MCF 10A (cell line): ENCODE results near the gene RHOV. TPM values are rescaled to one million over a fixed set of nuclear protein-coding genes. Genes with fewer than 3 reads are reported as not detected.
A peak's percentile ranks its signal among the peaks of the same experiment; 100 is the strongest.

ENCODE experiments used
- BruUV-seq: library from RNA; stranded (reverse); fragments of 400-500 nt; replicated peaks from 2 replicates; lab custom pipeline; 2021; lab: Mats Ljungman, UMichigan
- CTCF ChIA-PET: fragments of 300-600 bp; sonication (Branson Sonifier 250); formaldehyde crosslinking; extraction: SDS; loops from one replicate; lab custom pipeline; 2021; ENCODE audit warnings: antibody characterized with exemption, inconsistent platforms; lab: Yijun Ruan, JAX
- POLR2A ChIA-PET: fragments of 300-600, 350-650 bp; sonication (Branson Sonifier 250); formaldehyde crosslinking; extraction: SDS; loops from one replicate; lab custom pipeline; 2020; ENCODE audit warnings: antibody characterized with exemption, inconsistent platforms; lab: Yijun Ruan, JAX
- DNase-seq: peaks from one replicate; pipeline ENCODE4 v3.0.0-alpha.2; 2018; ENCODE audit not compliant: unreplicated experiment
- H3K27ac Mint-ChIP-seq: one replicate; pipeline ENCODE4 v1.8.0; 2022; ENCODE audit warnings: mild to moderate bottlenecking, low read depth, mixed read lengths; ENCODE audit not compliant: unreplicated experiment
- H3K27me3 Mint-ChIP-seq: one replicate; pipeline ENCODE4 v1.8.0; 2022; ENCODE audit warnings: mixed read lengths; ENCODE audit not compliant: insufficient read depth, unreplicated experiment
- H3K36me3 Mint-ChIP-seq: one replicate; pipeline ENCODE4 v1.8.0; 2022; ENCODE audit warnings: mild to moderate bottlenecking, moderate library complexity, mixed read lengths; ENCODE audit not compliant: insufficient read depth, unreplicated experiment
- H3K4me1 Mint-ChIP-seq: one replicate; pipeline ENCODE4 v1.8.0; 2022; ENCODE audit warnings: mixed read lengths; ENCODE audit not compliant: insufficient read depth, unreplicated experiment
- H3K4me3 Mint-ChIP-seq: one replicate; pipeline ENCODE4 v1.8.0; 2022; ENCODE audit warnings: mild to moderate bottlenecking, moderate library complexity, mixed read lengths; ENCODE audit not compliant: unreplicated experiment
- H3K9me3 Mint-ChIP-seq: one replicate; pipeline ENCODE4 v1.8.0; 2022; ENCODE audit warnings: mixed read lengths; ENCODE audit not compliant: unreplicated experiment
- CTCF ChIP-seq: fragments of 200-600 bp; IDR thresholded peaks from one replicate; pipeline ENCODE4 v1.8.0; 2022; ENCODE audit warnings: antibody characterized with exemption, mild to moderate bottlenecking; ENCODE audit not compliant: unreplicated experiment
- intact Hi-C: fragments of 100-400 bp; cut with micrococcal nuclease; formaldehyde crosslinking; loops from 2 replicates; pipeline ENCODE4 v1.14.1; 2022
- total RNA-seq: library from RNA; stranded (reverse); gene quantifications from 2 replicates; pipeline ENCODE4 v1.2.3, GENCODE V29; 2022

The RHOV gene
- total RNA-seq, 1 experiment from 2014 or later: 1.7 TPM

- Mint-ChIP-seq H3K27ac (no peak overlapping the region), H3K27me3 (no peaks in the 10 kb centered on the region), H3K36me3 (peaks cover 19% of the 10 kb centered on the region), H3K4me3 (no peak overlapping the region), H3K9me3 (no peaks in the 10 kb centered on the region), H3K4me1 (peaks cover 30% of the 10 kb centered on the region)
- no peak for DNase-seq
- CTCF ChIA-PET: interaction anchor here (0.6 to 7.7 kb wide), 4 partner anchors 21 to 301 kb away, joined by 3 to 115 read pairs (median 15); partner anchors contain the start of gene DLL4
- TF ChIP-seq CTCF: no peak
- POLR2A ChIA-PET: interaction anchor here (1.2 kb wide), 1 partner anchor 20 kb away, joined by 3 read pairs; no protein-coding TSS in a partner anchor
- intact Hi-C loops: no loop called here
- BruUV-seq: no TSS peak
Measured at GRCh38 chr15:40908095-40908494, 34.1 kb upstream of the RHOV start.

GRCh38 chr15:40906991-40907802, 33.2 kb upstream of the RHOV start:
- Mint-ChIP-seq H3K9me3 (no peaks in the 10 kb centered on the region), H3K4me1 (peaks cover 35% of the 10 kb centered on the region), H3K4me3 (no peak overlapping the region), H3K27me3 (no peaks in the 10 kb centered on the region), H3K36me3 (peaks cover 26% of the 10 kb centered on the region), H3K27ac (peak overlapping the region; percentile 59)
- TF ChIP-seq CTCF: no peak
- no TSS peak for BruUV-seq
- DNase-seq: peak; percentile 46
- CTCF ChIA-PET: interaction anchor here (1.3 to 7.7 kb wide), 5 partner anchors 13 to 278 kb away, joined by 5 to 115 read pairs (median 22); partner anchors contain the start of genes DLL4 and VPS18
- POLR2A ChIA-PET: interaction anchor here (0.5 to 1.4 kb wide), 3 partner anchors 21 to 250 kb away, joined by 3 to 4 read pairs (median 3); no protein-coding TSS in a partner anchor
- intact Hi-C loops: loop anchor here (1.0 kb wide), 1 partner anchor 34 kb away; no protein-coding TSS in a partner anchor

GRCh38 chr15:40906091-40906990, 32.3 kb upstream of the RHOV start:
- H3K36me3 Mint-ChIP-seq: peaks cover 34% of the 10 kb centered on the region
- ChIA-PET CTCF (interaction anchor here (0.6 to 7.7 kb wide), 21 partner anchors 9 to 279 kb away, joined by 3 to 115 read pairs (median 3); partner anchors contain the start of genes DLL4 and VPS18), POLR2A (interaction anchor here (0.7 to 1.4 kb wide), 7 partner anchors 11 to 210 kb away, joined by 3 to 4 read pairs (median 3); partner anchors contain the start of genes INO80, RHOV and SPINT1)
- peak overlapping the region; percentile 51 for H3K27ac Mint-ChIP-seq
- H3K27me3 Mint-ChIP-seq: no peaks in the 10 kb centered on the region
- H3K9me3 Mint-ChIP-seq: no peaks in the 10 kb centered on the region
- peak; percentile 71 for TF ChIP-seq CTCF
- peaks cover 35% of the 10 kb centered on the region for H3K4me1 Mint-ChIP-seq
- intact Hi-C loops: loop anchor here (1.0 kb wide), 1 partner anchor 35 kb away; no protein-coding TSS in a partner anchor
- BruUV-seq: no TSS peak
- peak overlapping the region; percentile 10 for H3K4me3 Mint-ChIP-seq
- peak; percentile 97 for DNase-seq
